H1 (cell line): ENCODE results near the gene TUBD1. TPM values are rescaled to one million over a fixed set of nuclear protein-coding genes. Genes with fewer than 3 reads are reported as not detected.

Source experiments
- ASH2L ChIP-seq: fragments of 200-600, 300-600 bp; sonication (generic); IDR thresholded peaks from one replicate; pipeline ENCODE4 v1.7.1; 2017; ENCODE audit warnings: low read length
- BRCA1 ChIP-seq: IDR thresholded peaks from 2 replicates; pipeline ENCODE4 v1.6.1; 2012; ENCODE audit warnings: low read depth, low read length, improper control_type of control experiment
- CHD7 ChIP-seq: fragments of 300-600 bp; sonication (generic); IDR thresholded peaks from 2 replicates; pipeline ENCODE4 v1.7.1; 2012; ENCODE audit warnings: low read length, moderate library complexity, mild to moderate bottlenecking, inconsistent platforms; ENCODE audit not compliant: insufficient replicate concordance
- CTCF ChIP-seq, 3 experiments: IDR thresholded peaks; 1 replicate in 2 of 3; 2 replicates in 1 of 3; pipeline versions ENCODE4 v1.5.1 to v1.6.1; 2011; ENCODE audit warnings: low read length in 3 of 3, mild to moderate bottlenecking in 3 of 3, inconsistent platforms in 2 of 3, low read depth in 1 of 3, moderate library complexity in 1 of 3; ENCODE audit not compliant: insufficient read depth in 1 of 3; ENCODE audit errors: control extremely low read depth in 1 of 3
- MAX ChIP-seq: IDR thresholded peaks from 2 replicates; pipeline ENCODE4 v1.6.1; 2012; ENCODE audit warnings: inconsistent platforms
- RBBP5 ChIP-seq: IDR thresholded peaks from 2 replicates; pipeline ENCODE4 v1.7.1; 2012; ENCODE audit warnings: low read depth, mild to moderate bottlenecking, inconsistent platforms, low read length, moderate library complexity, borderline replicate concordance
- TAF1 ChIP-seq: IDR thresholded peaks from 2 replicates; pipeline ENCODE4 v1.6.1; 2011; ENCODE audit warnings: mild to moderate bottlenecking, low read depth, low read length
- USF2 ChIP-seq: IDR thresholded peaks from 2 replicates; pipeline ENCODE4 v1.6.1; 2011; ENCODE audit warnings: low read length, improper control_type of control experiment
- polyA plus RNA-seq, 7 experiments: library from polyadenylated mRNA; depleted of rRNA in 3 of 7; stranded (reverse) in 5 of 7; unstranded in 2 of 7; fragments of >200 nt in 5 of 7; fragments of 200-250 nt in 2 of 7; gene quantifications; 1 replicate in 5 of 7; 2 replicates in 1 of 7; 4 replicates in 1 of 7; pipeline versions ENCODE4 v1.2.1 to v1.2.3, GENCODE V29; 2011 to 2013; ENCODE audit warnings: missing spikeins in 2 of 7, mixed read lengths in 2 of 7
- total RNA-seq: library from RNA; stranded (reverse); fragmentation: NEBNext Ultra II Directional; extraction: Animal tissue kit (Norgen Biotek cat#: 25700); gene quantifications from 2 replicates; pipeline ENCODE4 v1.2.1, GENCODE V29; 2021

Gene TUBD1
- total and polyA plus RNA-seq, 2 of the 8 experiments (the other 6 are each of a cell fraction or from before 2014, with no cell fraction given), result 9.1 to 17.5 TPM

- TF ChIP-seq CHD7 (no peak), TAF1 (no peak), CTCF (IDR thresholded peaks at IDR 0.05; ENCODE audit: control extremely low read depth in 1 of 3, insufficient read depth in 1 of 3, low read depth in 1 of 3, low read length in 3 of 3) (no peak), BRCA1 (no peak), MAX (no peak), RBBP5 (no peak), ASH2L (no peak), USF2 (no peak)
Measured at GRCh38 chr17:59899099-59899498, 6.4 kb upstream of the TUBD1 start (continued).
